ENCODE results near the gene KLK13.

DNA sequence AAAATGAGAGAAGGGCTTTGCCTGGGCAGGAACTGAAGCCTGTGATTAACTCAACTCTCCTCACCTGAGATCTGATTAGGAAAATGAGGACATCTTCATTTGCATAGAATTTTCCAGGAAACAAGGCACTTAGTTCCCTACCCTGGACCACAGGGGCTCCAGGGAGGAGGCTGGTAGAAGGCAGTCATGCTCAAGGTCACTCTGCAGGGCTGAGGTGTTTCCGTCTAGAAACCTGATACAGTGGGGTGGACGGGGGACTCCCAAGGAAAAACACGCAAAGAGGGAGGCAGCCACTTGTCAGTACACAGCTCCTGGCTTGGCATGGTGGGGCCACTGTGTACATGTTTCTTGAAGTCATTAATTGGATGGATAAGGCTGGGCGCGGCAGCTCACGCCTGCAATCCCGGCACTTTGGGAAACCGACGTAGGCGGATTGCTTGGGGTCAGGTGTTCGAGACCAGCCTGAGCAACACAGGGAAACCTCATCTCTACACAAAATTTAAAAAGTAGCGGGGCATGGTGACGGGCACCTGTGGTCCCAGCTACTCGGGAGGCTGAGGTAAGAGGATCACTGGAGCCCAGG, 11.8 kb upstream of the KLK13 start:
- TF ChIP-seq, protein P1, sequence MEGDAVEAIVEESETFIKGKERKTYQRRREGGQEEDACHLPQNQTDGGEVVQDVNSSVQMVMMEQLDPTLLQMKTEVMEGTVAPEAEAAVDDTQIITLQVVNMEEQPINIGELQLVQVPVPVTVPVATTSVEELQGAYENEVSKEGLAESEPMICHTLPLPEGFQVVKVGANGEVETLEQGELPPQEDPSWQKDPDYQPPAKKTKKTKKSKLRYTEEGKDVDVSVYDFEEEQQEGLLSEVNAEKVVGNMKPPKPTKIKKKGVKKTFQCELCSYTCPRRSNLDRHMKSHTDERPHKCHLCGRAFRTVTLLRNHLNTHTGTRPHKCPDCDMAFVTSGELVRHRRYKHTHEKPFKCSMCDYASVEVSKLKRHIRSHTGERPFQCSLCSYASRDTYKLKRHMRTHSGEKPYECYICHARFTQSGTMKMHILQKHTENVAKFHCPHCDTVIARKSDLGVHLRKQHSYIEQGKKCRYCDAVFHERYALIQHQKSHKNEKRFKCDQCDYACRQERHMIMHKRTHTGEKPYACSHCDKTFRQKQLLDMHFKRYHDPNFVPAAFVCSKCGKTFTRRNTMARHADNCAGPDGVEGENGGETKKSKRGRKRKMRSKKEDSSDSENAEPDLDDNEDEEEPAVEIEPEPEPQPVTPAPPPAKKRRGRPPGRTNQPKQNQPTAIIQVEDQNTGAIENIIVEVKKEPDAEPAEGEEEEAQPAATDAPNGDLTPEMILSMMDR (IDR thresholded peaks at IDR 0.05): no peak
- TF ChIP-seq ZFX (IDR thresholded peaks at IDR 0.05; ENCODE audit: borderline replicate concordance): no peak

All from 22Rv1 (cell line).